DMS53 treated with DMSO at 0.1 percent for 48 hours (cell line): ENCODE measurements around the gene IL6ST.

ENCODE experiments used
- DNase-seq: peaks from one replicate; lab custom pipeline; 2025; ENCODE audit not compliant: unreplicated experiment; lab: John Stamatoyannopoulos, UW

The IL6ST gene

DNA sequence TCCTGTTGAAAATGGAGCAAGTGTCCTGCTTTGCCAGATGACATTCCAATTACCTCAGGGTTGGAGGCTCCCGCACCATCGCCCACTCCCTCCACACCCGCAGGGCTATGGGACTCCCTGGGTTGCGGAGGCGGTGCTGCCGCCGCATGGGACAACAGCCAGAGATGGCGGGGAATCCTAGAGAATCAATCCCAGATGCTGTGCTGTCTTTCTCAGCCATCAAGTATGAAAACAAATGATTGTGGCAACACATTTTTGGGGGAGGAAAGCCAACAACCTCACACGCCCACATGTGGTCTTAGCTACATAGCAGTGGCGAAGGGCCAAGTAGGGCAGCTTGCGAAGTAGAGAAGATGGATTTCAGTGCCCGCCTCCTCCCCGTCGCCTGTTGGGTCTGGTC lies 96.9 kb downstream of the IL6ST start:
- no peak for DNase-seq

DNA sequence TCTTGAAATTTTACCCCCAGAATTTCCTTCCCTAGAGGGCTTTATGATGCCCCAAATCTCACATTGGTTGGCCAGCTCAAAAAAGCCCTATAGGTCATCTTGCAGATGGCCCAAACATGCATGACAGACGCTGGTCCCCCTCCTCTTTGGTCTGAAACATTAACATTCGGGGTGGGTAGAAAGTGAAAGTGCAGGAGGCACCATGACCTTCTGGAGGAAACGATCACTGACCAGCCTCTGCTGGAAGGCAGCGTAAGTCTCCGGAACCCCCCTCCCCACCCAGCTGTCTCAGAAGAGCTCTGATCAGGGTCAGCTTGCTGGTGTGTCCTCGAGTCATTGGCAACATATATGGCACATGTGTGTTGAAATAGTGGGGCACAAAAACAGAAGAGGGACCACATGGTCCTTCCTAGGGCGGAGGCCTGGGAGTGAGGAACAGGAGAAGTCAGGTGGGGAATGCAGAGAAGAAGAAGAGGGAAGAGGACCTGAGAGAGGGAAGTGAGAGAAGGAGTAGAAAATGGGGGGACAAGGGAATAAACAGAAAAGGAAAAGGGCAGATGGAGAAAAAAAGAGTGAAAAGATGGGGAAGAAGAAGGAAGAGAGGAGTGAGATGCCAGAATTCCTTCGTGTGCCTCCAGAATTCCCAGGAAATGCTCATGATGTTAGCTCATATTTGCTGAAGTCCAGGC lies 97.4 kb downstream of the IL6ST start:
- DNase-seq, result no peak

DNA sequence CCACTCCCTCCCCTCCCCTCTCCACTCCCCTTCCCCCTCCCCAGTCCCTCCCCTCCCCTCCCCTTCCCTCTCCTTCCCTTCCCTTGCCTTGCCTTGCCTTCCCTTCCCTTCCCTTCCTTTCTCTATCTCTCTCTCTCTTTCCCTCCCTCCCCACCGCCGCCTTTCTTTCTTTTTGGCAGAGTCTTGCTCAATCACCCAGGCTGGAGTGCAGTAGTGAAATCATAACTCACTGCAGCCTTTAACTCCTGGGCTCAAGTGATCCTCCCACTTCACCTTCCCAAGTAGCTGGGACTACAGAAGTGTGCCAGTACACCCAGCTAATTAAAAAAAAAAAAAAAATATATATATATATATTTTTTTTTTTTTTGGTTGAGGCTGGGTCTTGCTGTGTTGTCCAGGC lies 98.1 kb downstream of the IL6ST start:
- no peak for DNase-seq

DNA sequence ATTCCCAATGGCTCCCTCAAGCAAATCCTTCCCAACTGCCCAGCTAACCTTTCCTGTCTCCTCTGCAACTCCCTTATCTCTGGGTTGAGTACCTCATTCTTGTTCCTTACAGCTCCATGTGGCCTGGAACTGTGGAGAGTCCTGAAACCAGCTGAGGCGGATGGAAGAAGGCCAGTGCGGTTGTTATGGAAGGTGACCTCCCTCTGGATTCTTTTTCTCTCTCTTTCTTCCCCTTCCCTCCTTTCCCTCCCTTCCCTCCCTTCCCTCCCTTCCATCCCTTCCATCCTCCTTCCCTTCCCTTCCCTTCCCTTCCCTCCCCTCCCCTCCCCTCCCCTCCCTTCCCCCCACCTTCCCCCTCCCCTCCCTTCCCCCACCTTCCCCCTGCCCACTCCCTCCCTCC lies 98.5 kb downstream of the IL6ST start:
- no peak for DNase-seq

DNA sequence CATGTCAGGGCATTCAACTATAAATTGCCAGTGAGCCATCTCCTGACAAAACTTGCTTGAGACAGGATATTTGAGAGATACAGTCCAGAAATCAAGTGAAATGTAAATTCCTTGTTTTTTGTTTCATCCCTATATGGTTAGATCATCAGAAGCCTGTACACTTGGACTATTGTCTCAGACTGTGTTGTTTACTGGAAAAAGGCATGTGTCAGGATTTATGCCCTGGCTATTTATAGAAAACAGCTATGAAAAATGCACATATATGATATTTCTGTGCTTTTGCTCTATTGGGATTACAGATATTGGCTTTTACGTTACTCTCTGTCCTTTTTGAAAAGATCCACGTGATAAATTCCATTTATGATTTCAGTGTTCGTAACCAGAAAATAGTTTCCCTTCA lies 99.4 kb downstream of the IL6ST start:
- no peak for DNase-seq

DNA sequence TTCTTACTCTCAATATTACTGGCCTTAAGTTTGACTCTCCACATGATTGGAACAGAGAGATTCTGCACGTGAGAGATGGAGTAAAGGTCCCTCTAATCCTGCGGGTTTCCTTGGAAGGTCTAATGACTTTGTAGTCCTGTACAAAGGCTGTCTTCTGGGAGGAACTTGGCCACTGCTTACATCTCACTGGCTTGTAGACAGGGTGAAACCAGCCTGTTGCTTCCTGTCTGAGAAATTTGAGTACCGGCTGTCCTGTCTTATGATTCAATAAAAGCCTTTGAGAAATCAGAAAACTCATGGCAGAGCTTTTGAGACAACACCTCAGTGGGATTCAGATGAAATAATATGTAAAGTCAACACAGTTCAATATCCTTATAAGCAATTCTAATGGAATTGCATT lies 100.6 kb downstream of the IL6ST start:
- no peak for DNase-seq

DNA sequence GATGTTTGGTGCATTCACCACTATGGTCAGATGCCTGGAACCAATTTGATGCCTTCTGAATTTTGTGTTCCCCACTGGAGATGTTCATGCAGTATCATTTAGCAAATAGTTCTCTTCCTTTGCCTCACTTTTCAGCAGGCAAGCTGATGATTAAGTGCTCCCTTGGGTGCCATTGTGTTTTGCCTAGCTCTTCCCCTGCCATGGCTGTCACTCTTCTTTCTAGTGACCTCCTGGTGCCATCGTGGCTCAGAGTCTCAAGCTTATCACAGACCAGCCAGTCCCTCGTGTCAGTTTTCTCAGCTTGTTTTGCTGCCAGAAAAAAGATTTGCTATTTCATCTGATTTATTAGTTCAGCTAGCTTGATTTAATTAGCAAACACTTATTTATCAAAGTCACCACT lies 102.3 kb downstream of the IL6ST start:
- no peak for DNase-seq

DNA sequence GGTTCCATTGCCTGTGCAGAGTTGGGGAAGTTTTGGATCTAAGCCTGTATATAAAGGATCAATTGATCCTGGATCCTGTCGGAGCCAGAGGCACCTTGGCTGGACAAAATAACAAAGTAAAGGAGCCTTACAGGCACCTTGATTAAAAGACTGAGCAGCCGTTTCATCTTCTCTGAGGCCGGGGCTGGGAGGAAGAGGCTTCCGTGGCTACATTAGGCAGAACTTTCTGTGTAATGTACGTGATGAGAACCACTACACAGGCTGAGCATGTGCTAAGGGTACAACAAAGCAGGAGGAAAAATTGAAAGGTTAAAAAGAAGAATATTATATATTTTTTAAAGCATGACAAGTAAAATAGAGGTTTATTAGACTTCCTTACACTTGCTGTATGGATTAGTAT lies 106.6 kb downstream of the IL6ST start:
- DNase-seq, result no peak

DNA sequence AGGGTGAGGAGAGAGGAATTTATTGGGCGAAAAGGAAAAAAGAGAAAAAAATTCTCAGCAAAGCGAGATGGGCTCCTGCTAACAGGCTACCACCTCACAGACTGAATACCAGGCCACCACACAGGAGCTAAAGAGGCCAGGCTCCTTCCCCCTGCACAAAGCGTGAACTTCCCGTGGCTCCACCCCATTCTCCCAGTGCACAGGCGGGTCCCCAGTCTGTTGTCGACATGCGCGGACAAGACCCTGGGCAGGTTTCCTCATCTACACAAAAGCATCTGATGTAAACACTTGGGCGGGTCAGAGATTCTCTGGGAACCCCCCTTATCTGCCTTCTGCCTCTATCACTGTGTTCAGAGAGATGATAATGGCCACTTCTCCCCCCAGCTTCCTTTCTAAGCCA lies 109.4 kb downstream of the IL6ST start:
- no peak for DNase-seq
